Panc1 (cell line): ENCODE data around the gene TOMM5. TPM values are rescaled to one million over a fixed set of nuclear protein-coding genes. Genes with fewer than 3 reads are reported as not detected.
"Not testable (repeated sequence)": the region's sequence is repeated elsewhere in the genome, so short reads cannot be mapped to it uniquely, and the experiment has no call there.

ENCODE experiments used
- ATAC-seq: fragments of 200-7000 bp; cut with Tn5 transposase; 2 replicates; pipeline ENCODE4 v1.9.1; 2020; ENCODE audit warnings: mild to moderate bottlenecking, moderate library complexity
- BruUV-seq: library from RNA; stranded (reverse); fragments of 400-500 nt; replicated peaks from 2 replicates; lab custom pipeline; 2021; lab: Mats Ljungman, UMichigan
- CTCF ChIA-PET: fragments of 300-600 bp; sonication (Branson Sonifier 250); formaldehyde crosslinking; loops from one replicate; lab custom pipeline; 2022; ENCODE audit warnings: antibody characterized with exemption; lab: Charles Lee
- POLR2A ChIA-PET: fragments of 300-600 bp; sonication (Branson Sonifier 250); formaldehyde crosslinking; loops from one replicate; lab custom pipeline; 2022; ENCODE audit warnings: antibody characterized with exemption; lab: Charles Lee
- DNase-seq: peaks from one replicate; pipeline ENCODE4 v3.0.0-alpha.2; 2010; ENCODE audit warnings: low read depth, low spot score
- H3K27ac ChIP-seq: 2 replicates; pipeline ENCODE4 v1.5.1; 2011; ENCODE audit warnings: mild to moderate bottlenecking, low read length, inconsistent platforms
- H3K27me3 ChIP-seq: fragments of 200-500 bp; sonication (Bioruptor generic); 2 replicates; pipeline ENCODE4 v1.6.0; 2014; ENCODE audit warnings: low read length, inconsistent platforms; ENCODE audit not compliant: control insufficient read depth, insufficient read depth
- H3K36me3 ChIP-seq: fragments of 200-500 bp; sonication (Bioruptor generic); 2 replicates; pipeline ENCODE4 v1.5.1; 2014; ENCODE audit warnings: inconsistent platforms, mild to moderate bottlenecking, low read length, moderate library complexity; ENCODE audit not compliant: control insufficient read depth, insufficient read depth
- H3K4me1 ChIP-seq: 2 replicates; pipeline ENCODE4 v1.5.1; 2011; ENCODE audit warnings: inconsistent platforms, mild to moderate bottlenecking, low read length, moderate library complexity; ENCODE audit not compliant: control insufficient read depth, insufficient read depth
- H3K4me3 ChIP-seq, 2 experiments: 2 replicates each; pipeline ENCODE4 v1.5.1; 2011 to 2012; ENCODE audit warnings: low read depth in 2 of 2, low read length in 2 of 2, mild to moderate bottlenecking in 2 of 2, inconsistent platforms in 1 of 2, moderate library complexity in 1 of 2
- H3K9me3 ChIP-seq: fragments of 200-500 bp; sonication (Bioruptor generic); 2 replicates; pipeline ENCODE4 v1.5.1; 2014; ENCODE audit warnings: low read depth, mild to moderate bottlenecking, inconsistent platforms, low read length, moderate library complexity; ENCODE audit not compliant: control insufficient read depth, insufficient read depth
- POLR2AphosphoS5 ChIP-seq: IDR thresholded peaks from 2 replicates; pipeline ENCODE4 v1.6.1; 2012; ENCODE audit warnings: mild to moderate bottlenecking, low read depth, low read length, moderate library complexity
- SIN3A ChIP-seq: IDR thresholded peaks from 2 replicates; pipeline ENCODE4 v1.6.1; 2012; ENCODE audit warnings: low read depth, mild to moderate bottlenecking, low read length, moderate library complexity, borderline replicate concordance; ENCODE audit not compliant: insufficient read depth
- TCF7L2 ChIP-seq: IDR thresholded peaks from 2 replicates; pipeline ENCODE4 v1.6.1; 2011; ENCODE audit warnings: mild to moderate bottlenecking, low read depth, low read length, inconsistent platforms
- in situ Hi-C: cut with HindIII; loops from 2 replicates; pipeline ENCODE4 v1.10.0; 2016; ENCODE audit warnings: low sequenced_read_pairs, low pct_unique_long_range_greater_than_20kb
- intact Hi-C: fragments of 100-400 bp; cut with micrococcal nuclease; formaldehyde crosslinking; loops from one replicate; pipeline ENCODE4 v1.10.0; 2022; ENCODE audit not compliant: unreplicated experiment
- total RNA-seq: library from RNA; stranded (reverse); gene quantifications from one replicate; pipeline ENCODE4 v1.2.1, GENCODE V29; 2021; ENCODE audit not compliant: unreplicated experiment
- TF ChIP-seq, protein P1 (sequence below), 2 experiments: IDR thresholded peaks; 2 replicates each; pipeline ENCODE4 v1.6.1; 2011 to 2012; ENCODE audit warnings: low read depth in 2 of 2, control low read depth in 1 of 2, low read length in 1 of 2, mild to moderate bottlenecking in 1 of 2, moderate library complexity in 1 of 2; ENCODE audit not compliant: insufficient read depth in 1 of 2
- TF ChIP-seq, protein P2 (sequence below): fragments of 450-650 bp; IDR thresholded peaks from 2 replicates; pipeline ENCODE4 v1.5.1; 2017; ENCODE audit warnings: mild to moderate bottlenecking

The TOMM5 gene
- total RNA-seq, 1 experiment from 2014 or later = 333 TPM

DNA sequence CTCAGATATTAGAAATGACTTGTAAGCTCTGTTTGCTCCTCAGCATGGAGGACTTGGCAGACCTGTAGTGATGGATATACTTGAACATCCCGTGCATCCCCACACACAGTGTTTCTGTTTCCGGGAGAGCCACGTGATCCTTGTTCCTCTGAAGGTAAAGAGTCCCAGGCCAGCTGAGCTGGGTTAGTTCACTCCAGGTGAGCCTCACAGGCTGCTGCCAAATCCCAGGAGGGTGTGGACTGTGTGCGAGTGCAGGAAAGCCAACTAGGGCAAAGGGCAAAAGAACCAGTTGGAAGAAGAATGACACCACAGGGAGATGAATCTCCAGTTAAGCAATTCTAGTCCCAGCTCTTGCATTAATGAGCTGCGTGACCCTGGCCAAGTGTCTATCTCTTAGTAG is 10.4 kb upstream of the TOMM5 start:
- H3K36me3 ChIP-seq = no peaks in the 10 kb centered on the region
- peaks cover 18% of the 10 kb centered on the region; the same call in 1 of the 2 replicates for H3K27me3 ChIP-seq
- ChIA-PET CTCF (no interaction called here), POLR2A (no interaction called here)
- DNase-seq (no peak), ATAC-seq (no peak)
- TF ChIP-seq, protein P1, sequence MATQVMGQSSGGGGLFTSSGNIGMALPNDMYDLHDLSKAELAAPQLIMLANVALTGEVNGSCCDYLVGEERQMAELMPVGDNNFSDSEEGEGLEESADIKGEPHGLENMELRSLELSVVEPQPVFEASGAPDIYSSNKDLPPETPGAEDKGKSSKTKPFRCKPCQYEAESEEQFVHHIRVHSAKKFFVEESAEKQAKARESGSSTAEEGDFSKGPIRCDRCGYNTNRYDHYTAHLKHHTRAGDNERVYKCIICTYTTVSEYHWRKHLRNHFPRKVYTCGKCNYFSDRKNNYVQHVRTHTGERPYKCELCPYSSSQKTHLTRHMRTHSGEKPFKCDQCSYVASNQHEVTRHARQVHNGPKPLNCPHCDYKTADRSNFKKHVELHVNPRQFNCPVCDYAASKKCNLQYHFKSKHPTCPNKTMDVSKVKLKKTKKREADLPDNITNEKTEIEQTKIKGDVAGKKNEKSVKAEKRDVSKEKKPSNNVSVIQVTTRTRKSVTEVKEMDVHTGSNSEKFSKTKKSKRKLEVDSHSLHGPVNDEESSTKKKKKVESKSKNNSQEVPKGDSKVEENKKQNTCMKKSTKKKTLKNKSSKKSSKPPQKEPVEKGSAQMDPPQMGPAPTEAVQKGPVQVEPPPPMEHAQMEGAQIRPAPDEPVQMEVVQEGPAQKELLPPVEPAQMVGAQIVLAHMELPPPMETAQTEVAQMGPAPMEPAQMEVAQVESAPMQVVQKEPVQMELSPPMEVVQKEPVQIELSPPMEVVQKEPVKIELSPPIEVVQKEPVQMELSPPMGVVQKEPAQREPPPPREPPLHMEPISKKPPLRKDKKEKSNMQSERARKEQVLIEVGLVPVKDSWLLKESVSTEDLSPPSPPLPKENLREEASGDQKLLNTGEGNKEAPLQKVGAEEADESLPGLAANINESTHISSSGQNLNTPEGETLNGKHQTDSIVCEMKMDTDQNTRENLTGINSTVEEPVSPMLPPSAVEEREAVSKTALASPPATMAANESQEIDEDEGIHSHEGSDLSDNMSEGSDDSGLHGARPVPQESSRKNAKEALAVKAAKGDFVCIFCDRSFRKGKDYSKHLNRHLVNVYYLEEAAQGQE (IDR thresholded peaks at IDR 0.05; ENCODE audit: insufficient read depth in 1 of 2, low read depth in 2 of 2, low read length in 1 of 2) = no peak
- no peak for TF ChIP-seq TCF7L2
- H3K9me3 ChIP-seq = no peaks in the 10 kb centered on the region
- in situ Hi-C loops = no loop called here
- no peak overlapping the region for H3K4me3 ChIP-seq
- H3K27ac ChIP-seq = no peak overlapping the region
- 0 out of 2 replicates have a peak, but pooled peaks cover 2% of the 10 kb centered on the region for H3K4me1 ChIP-seq
- intact Hi-C loops = no loop called here
- no TSS peak for BruUV-seq

DNA sequence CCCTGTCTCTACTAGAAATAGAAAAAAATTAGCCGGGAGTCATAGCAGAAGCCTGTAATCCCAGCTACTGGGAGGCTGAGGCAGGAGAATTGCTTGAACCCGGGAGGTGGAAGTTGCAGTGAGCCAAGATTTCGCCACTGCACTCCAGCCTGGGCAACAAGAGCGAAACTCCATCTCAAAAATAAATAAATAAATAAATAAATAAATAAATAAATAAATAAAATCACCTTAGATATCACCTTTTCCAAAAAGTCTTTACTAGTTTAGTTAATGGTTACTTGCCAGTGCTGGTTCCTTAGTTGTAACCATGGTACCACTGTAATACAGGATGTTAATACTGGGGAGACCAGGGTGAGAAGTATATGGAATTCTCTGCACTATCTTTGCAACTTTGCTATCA is 9.7 kb upstream of the TOMM5 start:
- DNase-seq, POLR2A ChIA-PET, H3K4me1 ChIP-seq, H3K4me3 ChIP-seq, in situ Hi-C loops, H3K27ac ChIP-seq, H3K36me3 ChIP-seq, ATAC-seq, H3K9me3 ChIP-seq, intact Hi-C loops, BruUV-seq: not testable (repeated sequence)
- CTCF ChIA-PET = interaction anchor here (0.6 kb wide), 1 partner anchor 14 kb away, joined by 8 read pairs; no protein-coding TSS in a partner anchor
- H3K27me3 ChIP-seq = peaks cover 17% of the 10 kb centered on the region; the same call in 1 of the 2 replicates

DNA sequence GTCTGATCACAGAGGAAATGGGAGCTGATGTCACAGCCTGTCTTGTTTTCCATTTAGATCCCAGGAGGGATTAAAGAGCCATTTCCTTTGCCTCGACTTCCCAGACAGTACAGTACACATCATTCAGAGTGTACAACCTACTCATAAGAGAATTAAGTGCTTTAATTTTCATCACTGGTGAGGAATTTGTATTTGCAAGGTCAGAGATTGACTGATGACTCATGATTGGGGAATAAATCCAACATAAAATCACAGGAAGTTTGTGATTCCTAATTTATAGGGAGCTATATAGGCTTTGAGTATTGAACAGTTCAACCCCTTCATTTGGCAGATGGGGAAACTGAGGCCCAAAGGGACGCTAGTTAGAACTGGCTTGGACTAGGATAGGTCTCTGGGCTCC is 4.1 kb upstream of the TOMM5 start:
- POLR2A ChIA-PET = interaction anchor here (1.2 kb wide), 1 partner anchor 17 kb away, joined by 18 read pairs; no protein-coding TSS in a partner anchor
- ATAC-seq = no peak
- no TSS peak for BruUV-seq
- Histone ChIP-seq H3K36me3 (no peaks in the 10 kb centered on the region; the same call in 1 of the 2 replicates), H3K27ac (no peak overlapping the region), H3K27me3 (peaks cover 18% of the 10 kb centered on the region), H3K4me1 (peaks cover 15% of the 10 kb centered on the region), H3K9me3 (no peaks in the 10 kb centered on the region), H3K4me3 (no peak overlapping the region)
- intact Hi-C loops (no loop called here), in situ Hi-C loops (no loop called here)
- no peak for DNase-seq
- CTCF ChIA-PET = interaction anchor here (1.1 kb wide), 1 partner anchor 56 kb away, joined by 4 read pairs; no protein-coding TSS in a partner anchor
- TF ChIP-seq SIN3A = no peak
- no peak for TF ChIP-seq TCF7L2
- TF ChIP-seq, protein P1 (IDR thresholded peaks at IDR 0.05; ENCODE audit: insufficient read depth in 1 of 2, low read depth in 2 of 2, low read length in 1 of 2) = no peak
- TF ChIP-seq, protein P2, sequence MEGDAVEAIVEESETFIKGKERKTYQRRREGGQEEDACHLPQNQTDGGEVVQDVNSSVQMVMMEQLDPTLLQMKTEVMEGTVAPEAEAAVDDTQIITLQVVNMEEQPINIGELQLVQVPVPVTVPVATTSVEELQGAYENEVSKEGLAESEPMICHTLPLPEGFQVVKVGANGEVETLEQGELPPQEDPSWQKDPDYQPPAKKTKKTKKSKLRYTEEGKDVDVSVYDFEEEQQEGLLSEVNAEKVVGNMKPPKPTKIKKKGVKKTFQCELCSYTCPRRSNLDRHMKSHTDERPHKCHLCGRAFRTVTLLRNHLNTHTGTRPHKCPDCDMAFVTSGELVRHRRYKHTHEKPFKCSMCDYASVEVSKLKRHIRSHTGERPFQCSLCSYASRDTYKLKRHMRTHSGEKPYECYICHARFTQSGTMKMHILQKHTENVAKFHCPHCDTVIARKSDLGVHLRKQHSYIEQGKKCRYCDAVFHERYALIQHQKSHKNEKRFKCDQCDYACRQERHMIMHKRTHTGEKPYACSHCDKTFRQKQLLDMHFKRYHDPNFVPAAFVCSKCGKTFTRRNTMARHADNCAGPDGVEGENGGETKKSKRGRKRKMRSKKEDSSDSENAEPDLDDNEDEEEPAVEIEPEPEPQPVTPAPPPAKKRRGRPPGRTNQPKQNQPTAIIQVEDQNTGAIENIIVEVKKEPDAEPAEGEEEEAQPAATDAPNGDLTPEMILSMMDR = no peak
- TF ChIP-seq POLR2AphosphoS5 = no peak
